Motor neuron (in vitro differentiated cells): Measurements from ENCODE around the gene TSPAN14. TPM values are rescaled to one million over a fixed set of nuclear protein-coding genes. Genes with fewer than 3 reads are reported as not detected.
"Not testable (repeated sequence)": the region's sequence is repeated elsewhere in the genome, so short reads cannot be mapped to it uniquely, and the experiment has no call there.

Source experiments
- ATAC-seq, 8 experiments: fragments of 200-7000 bp; cut with Tn5 transposase; replicated peaks in 6 of 8; 2 replicates each; pipeline ENCODE4 v1.8.0; 2021; ENCODE audit warnings: mild to moderate bottlenecking in 8 of 8, moderate library complexity in 8 of 8
- H3K27ac ChIP-seq, 2 donors: fragments of 250-450 bp; sonication (Bioruptor Pico); 2 replicates each; pipeline ENCODE4 v1.9.0; 2021; ENCODE audit warnings: antibody characterized with exemption in 2 of 2, mild to moderate bottlenecking in 2 of 2, moderate library complexity in 1 of 2
- H3K4me1 ChIP-seq, 2 donors: fragments of 250-450 bp; sonication (Bioruptor Pico); replicated peaks in 1 of 2; 2 replicates each; pipeline ENCODE4 v1.6.1; 2021; ENCODE audit warnings: antibody characterized with exemption in 2 of 2, mild to moderate bottlenecking in 2 of 2, moderate library complexity in 1 of 2
- H3K4me3 ChIP-seq, 5 donors: fragments of 250-450 bp; sonication (Bioruptor Pico); 2 replicates each; pipeline ENCODE4 v1.9.0; 2021; ENCODE audit warnings: antibody characterized with exemption in 5 of 5, mild to moderate bottlenecking in 5 of 5, moderate library complexity in 4 of 5
- WGBS, 10 experiments: fragments of 450-650 bp; shearing (Covaris generic); methylation state at CpG; one replicate each; pipeline ENCODE4 v1.0.0; 2022; 5-methylcytosine and 5-hydroxymethylcytosine counted together
- in situ Hi-C, 9 experiments: fragments of 400-800 bp; cut with MboI; loops; one replicate each; pipeline ENCODE4 v1.15.0; 2021; ENCODE audit warnings: low sequenced_read_pairs in 9 of 9, low pct_unique_long_range_greater_than_20kb in 2 of 9; ENCODE audit not compliant: unreplicated experiment in 9 of 9
- total RNA-seq, 8 experiments: library from RNA; unstranded; fragments of 300-600 nt; gene quantifications; 2 replicates each; pipeline versions ENCODE4 v1.2.3 to v1.2.4, GENCODE V29; 2022

Gene TSPAN14
- total RNA-seq, 8 experiments from 2014 or later = 12.4 to 44.8 (median 16.1) TPM

DNA sequence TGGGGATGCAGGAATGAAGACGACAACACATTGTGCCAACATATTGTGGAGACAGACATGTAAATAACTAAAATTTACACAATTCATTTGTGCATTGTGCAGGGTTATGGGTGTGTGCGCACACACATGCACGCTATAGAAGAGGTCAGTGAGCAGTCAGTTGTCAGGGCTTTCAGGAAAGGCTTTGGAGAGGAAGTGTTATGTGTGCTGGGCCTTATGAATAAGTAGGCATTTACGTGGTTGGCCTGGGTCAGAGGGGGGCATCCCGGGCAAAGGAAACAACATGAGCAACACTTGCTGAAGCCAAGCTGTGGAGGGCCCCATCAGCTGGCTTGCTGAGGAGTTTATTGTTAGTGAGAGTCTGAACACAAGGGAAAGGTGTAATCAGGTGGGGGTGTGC, 41.6 kb upstream of the TSPAN14 start:
- ATAC-seq = peak in 3 of 8 experiments; percentile 54 to 66 (median 56)
- Histone ChIP-seq H3K27ac (no peak overlapping the region), H3K4me3 (no peak overlapping the region), H3K4me1 (peaks cover 33 to 64% of the 10 kb centered on the region in 2 donors)
- WGBS, 10 experiments = 0 to 100% (median 82%) methylated on average over 1 to 5 of the region's 5 CpGs; no CpG with 5 or more reads in 2 of the 10 experiments
- in situ Hi-C loops = no loop called here

DNA sequence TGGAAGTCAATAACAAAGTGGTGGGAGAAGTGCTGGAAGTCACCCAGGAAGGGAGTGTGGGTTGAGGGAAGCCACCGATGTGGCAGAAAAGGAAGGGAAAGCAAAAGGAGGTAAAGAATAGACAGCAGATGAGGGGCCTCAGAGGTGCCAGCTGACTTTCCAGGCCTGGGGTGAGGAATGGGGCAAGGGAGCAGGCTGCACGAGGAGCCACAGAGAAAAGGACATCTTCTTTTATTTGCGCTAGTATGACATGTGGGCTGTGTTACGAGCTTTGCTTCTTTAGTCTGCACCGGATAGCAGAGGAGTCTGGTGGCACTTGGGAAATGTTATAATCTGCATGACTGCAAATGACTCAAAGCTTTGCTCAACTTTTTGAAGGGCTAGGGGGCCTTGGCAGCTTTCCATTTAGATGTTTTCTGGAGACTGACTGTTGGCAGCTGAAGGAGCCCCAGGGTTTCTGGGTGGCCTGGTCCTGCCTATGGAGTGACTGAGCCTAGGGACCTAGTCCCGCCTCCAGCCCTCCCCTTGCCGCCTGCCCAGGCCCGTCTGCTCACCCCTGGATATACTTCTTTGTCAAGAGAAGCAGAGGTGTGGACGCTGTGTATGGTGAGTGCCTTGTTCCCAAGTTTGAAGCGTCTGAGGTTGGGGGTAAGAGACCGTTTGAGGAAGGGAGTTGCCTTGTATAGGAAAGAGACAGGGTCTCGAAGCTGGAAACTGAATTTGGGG, 40.7 kb upstream of the TSPAN14 start:
- in situ Hi-C loops = no loop called here
- Histone ChIP-seq H3K27ac (no peak overlapping the region), H3K4me1 (peaks cover 35 to 60% of the 10 kb centered on the region in 2 donors), H3K4me3 (no peak overlapping the region)
- 0 to 100% (median 78%) methylated on average over 1 to 10 of the region's 12 CpGs for WGBS, 10 experiments
- ATAC-seq = peak in 6 of 8 experiments; percentile 12 to 33 (median 23)

DNA sequence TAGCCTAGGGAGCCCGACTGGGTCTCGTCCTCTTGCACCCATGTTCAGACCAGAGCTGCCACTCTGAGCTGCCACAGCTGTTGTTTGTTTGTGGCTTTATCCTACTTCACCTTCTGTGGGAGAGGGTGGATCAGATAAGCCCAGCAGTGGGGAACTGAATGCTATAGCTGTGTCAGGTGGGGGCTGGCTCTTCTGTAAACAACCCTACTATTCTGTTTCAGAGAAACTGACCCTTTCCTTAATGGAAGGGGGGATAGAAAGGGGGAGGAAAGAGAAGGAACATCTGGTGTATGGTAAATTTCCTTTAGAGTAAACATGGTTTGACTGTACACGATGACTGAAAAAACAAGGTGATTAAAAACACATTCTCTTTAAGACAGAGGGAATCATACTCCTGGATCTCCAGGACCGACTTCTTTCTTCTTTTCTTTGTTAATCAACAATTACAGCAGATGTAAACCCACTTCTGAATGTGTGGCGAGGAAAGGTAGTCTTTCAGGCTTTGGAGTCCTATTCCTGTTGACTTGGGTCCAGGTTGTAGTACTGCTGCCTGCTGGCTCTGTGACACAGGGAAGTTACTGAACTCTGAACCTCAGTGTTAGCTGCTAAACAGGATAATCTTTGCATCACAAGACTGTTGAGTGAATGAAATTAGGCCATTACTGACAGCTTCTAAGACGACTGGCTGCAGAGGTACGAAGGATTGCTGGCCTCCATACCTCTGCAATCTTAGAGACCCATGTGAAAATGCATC, 39.8 kb upstream of the TSPAN14 start:
- WGBS, 10 experiments = 14 to 94% (median 77%) methylated on average over 1 to 6 of the region's 7 CpGs; no CpG with 5 or more reads in 3 of the 10 experiments
- H3K4me1 ChIP-seq = peaks cover 35 to 59% of the 10 kb centered on the region in 2 donors
- H3K27ac ChIP-seq = no peak overlapping the region
- no peak overlapping the region for H3K4me3 ChIP-seq
- in situ Hi-C loops = no loop called here
- no peak for ATAC-seq

DNA sequence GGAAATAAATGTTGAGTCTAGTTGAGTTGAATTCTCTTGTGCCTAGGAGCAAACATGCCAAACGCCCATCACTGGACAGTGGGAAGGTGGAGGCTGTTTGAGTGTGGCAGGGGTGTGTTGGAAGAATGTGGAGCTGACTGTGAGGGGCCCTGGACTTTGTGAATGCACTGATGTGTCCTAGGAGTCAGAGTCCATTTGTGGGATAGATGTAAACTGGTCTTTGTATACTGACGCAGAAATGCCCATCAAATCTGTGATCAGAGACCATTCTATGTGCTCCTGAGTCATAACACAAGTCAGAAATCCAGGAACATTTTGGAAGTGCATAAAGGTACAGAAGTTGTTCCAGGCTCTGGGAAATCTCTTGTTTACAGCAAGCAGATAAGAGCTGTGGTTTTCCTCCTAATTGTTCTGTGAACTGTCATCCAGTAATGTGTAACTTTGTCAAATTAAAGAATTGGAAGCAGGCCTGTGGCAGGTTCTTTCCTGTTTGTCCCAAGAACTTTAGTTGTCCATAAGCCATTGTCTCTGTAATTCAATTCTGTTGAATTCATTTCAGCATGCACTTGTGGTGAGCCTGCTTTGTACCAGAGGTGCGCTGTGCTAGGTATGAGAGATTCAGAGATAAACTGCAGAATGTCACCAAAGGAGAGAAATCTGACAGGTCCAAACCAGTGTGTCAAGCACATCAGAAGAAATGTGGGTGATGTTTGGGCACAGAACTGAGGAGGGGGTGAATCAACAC, 38.2 kb upstream of the TSPAN14 start:
- Histone ChIP-seq H3K4me1 (peaks cover 21 to 45% of the 10 kb centered on the region in 2 donors), H3K4me3 (no peak overlapping the region), H3K27ac (no peak overlapping the region)
- in situ Hi-C loops = no loop called here
- WGBS, 10 experiments = 54 to 100% (median 83%) methylated on average over 1 to 2 of the region's 3 CpGs; no CpG with 5 or more reads in 4 of the 10 experiments
- peak in 3 of 8 experiments; percentile 4 to 8 (median 7) for ATAC-seq

DNA sequence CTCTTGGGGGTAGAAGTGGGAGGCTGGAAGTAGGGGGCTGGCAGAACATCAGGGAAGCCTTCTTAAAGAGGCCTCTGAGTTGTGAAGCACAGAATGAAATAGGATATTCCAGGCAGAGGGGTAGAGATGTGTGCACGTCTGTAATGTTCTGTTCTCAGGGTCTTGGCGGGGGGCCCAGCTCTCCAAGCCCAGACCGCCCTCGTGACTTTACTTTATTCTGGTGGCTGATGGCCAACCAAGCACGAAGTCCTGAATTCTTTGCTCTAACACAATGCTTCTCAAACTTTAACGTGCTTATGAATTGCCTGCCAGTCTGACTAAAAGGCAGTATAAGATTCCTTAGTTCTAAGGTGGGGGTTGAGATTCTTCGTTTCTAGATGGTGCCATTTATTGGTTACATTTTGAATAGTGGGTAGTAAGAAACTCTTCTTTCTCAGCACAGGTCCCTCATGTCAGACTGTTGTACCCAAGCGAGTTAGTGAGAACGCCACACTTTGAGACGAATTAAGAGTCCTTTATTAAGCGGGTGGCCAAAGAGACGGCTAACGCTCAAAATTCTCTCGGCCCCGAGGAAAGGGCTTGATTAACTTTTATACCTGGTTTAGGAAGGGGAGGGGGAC, 37.5 kb upstream of the TSPAN14 start:
- peak in 5 of 8 experiments; percentile 27 to 73 (median 50) for ATAC-seq
- peaks cover 18 to 44% of the 10 kb centered on the region in 2 donors for H3K4me1 ChIP-seq
- 0 to 80% (median 56%) methylated on average over 1 to 12 of the region's 15 CpGs for WGBS, 10 experiments
- H3K4me3 ChIP-seq = no peak overlapping the region
- H3K27ac ChIP-seq = no peak overlapping the region
- in situ Hi-C loops = no loop called here

DNA sequence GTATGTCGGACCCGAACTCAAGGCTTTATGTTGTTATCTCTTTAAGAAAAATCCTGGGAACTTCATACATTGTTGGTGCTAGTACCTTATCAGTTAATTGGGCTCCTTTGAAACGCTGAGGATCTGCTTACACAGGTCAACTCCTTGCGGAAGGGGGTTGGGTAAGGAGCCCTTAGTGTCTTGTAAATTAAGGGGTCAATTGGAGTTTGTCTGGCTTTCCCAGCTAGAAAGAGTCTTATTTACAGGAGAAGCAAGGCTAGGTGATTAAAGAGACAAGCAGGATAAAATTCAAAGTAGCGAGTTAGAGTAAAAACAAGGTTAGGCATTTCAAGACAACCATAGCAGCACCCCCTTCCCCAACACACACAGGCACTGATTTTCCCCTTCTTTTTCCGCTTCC, 36.9 kb upstream of the TSPAN14 start:
- H3K27ac ChIP-seq, in situ Hi-C loops, H3K4me3 ChIP-seq, ATAC-seq: not testable (repeated sequence)
- peaks cover 16 to 38% of the 10 kb centered on the region in 2 donors for H3K4me1 ChIP-seq
- 48 to 100% (median 73%) methylated on average over 1 to 6 of the region's 6 CpGs for WGBS, 10 experiments

GRCh38 chr10:80421050-80421706, 32.9 kb upstream of the TSPAN14 start:
- no peak overlapping the region for H3K27ac ChIP-seq
- peak in 3 of 8 experiments; percentile 57 to 84 (median 63) for ATAC-seq
- peaks cover 6 to 12% of the 10 kb centered on the region in 2 donors for H3K4me1 ChIP-seq
- in situ Hi-C loops = no loop called here
- WGBS, 10 experiments = 38 to 100% (median 85%) methylated on average over 1 to 5 of the region's 5 CpGs; no CpG with 5 or more reads in 2 of the 10 experiments
- H3K4me3 ChIP-seq = no peak overlapping the region

DNA sequence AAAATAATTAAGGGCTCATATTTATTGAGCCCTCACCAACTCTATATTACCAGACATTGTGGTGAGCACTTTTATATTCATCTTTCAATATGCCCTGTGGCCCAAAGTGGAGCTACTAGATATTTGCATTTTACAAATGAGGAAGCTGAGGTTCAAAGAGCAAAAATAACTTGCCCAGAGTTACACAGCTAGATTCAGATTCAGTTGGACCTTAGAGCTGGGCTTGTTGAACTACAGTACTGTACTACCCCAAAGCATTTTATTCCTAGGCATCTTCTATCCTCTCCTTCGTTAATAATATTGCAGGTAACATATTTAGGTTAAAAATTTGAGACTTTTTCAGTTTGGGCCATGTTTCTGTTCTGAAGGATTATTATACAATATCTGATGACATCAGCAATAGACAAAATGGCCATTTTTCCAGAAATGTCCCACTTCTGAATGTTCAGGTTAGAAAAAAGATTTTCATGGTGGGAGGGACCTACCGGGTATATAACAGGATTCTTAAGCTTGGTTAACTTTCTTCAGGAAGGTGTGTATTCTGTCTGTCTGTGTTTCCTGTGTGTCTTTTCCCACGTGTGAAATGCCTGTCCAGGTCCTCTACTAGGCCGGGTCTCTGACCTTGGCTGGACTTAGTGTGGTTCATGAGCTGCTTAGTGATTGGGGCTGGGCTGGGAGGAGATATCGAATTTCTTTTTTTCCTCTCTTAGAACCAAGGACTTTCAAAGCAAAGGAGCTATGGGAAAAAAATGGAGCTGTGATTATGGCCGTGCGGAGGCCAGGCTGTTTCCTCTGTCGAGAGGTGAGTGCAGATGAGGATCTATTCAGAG, 32.2 kb upstream of the TSPAN14 start:
- 0 to 100% (median 88%) methylated on average over 1 to 7 of the region's 8 CpGs for WGBS, 10 experiments
- in situ Hi-C loops = no loop called here
- no peak overlapping the region for H3K27ac ChIP-seq

GRCh38 chr10:80425901-80426300, 28.2 kb upstream of the TSPAN14 start:
- 70 to 100% (median 95%) methylated on average over 1 to 2 of the region's 2 CpGs; no CpG with 5 or more reads in 4 of the 10 experiments for WGBS, 10 experiments
- no peak for ATAC-seq
- no peak overlapping the region for H3K27ac ChIP-seq
- in situ Hi-C loops = no loop called here
- H3K4me3 ChIP-seq = no peak overlapping the region
- H3K4me1 ChIP-seq = no peaks in the 10 kb centered on the region

More for the DNA sequence above, 32.2 kb upstream of the TSPAN14 start:
- H3K4me3 ChIP-seq = no peak overlapping the region
- peak in 3 of 8 experiments; percentile 65 to 78 (median 71) for ATAC-seq
- peaks cover 3 to 5% of the 10 kb centered on the region in 2 donors for H3K4me1 ChIP-seq

DNA sequence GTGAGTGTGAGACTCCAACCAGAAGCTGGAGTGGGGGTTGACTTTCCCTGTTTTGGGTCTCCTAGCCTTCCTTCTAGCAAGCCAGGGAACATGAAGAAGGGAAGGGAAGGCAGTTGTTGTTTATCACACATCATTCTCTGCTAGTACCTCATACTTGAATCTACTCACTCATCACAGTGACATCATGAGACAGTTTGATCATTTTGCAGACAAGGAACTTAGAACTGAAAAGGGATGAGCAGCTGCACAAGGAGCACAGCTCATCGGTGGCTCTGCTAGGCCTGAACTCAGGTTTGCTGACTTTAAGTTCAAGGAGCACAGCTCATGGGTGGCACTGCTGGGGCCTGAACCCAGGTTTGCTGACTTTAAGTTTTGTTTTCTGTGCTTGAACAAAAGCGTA, 26.6 kb upstream of the TSPAN14 start:
- 83 to 100% (median 100%) methylated on average over 1 of the region's 2 CpGs; no CpG with 5 or more reads in 5 of the 10 experiments for WGBS, 10 experiments
- in situ Hi-C loops = no loop called here

DNA sequence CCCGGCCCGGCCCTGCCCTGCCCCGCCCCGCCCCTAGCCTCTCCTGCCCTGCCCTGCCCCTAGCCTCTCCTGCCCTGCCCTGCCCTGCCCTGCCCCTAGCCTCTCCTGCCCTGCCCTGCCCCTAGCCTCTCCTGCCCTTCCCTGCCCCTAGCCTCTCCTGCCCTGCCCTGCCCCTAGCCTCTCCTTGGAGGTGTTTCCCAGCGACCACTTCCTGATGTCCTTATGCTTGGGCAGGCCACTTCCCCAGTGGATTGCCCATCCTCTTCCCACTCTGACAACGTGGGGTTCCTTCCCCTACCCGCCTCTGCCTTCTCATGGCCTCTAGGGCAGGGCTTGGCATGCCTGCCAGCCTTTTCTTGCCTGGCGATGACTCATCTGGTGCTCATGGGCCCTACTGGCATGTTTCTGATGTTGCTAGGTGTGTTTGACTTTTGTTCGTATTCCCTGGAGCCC, 24.6 kb upstream of the TSPAN14 start:
- no peaks in the 10 kb centered on the region for H3K4me1 ChIP-seq
- in situ Hi-C loops = no loop called here
- 54 to 100% (median 95%) methylated on average over 2 to 3 of the region's 9 CpGs; no CpG with 5 or more reads in 5 of the 10 experiments for whole genome bisulfite sequencing, 10 experiments
- no peak overlapping the region for H3K27ac ChIP-seq
- ATAC-seq = no peak
- no peak overlapping the region for H3K4me3 ChIP-seq

More for the DNA sequence above, 26.6 kb upstream of the TSPAN14 start:
- Histone ChIP-seq H3K4me3 (no peak overlapping the region), H3K27ac (no peak overlapping the region), H3K4me1 (no peaks in the 10 kb centered on the region)
- no peak for ATAC-seq
